Measurements from ENCODE around the gene TAF1B. TPM values are rescaled to one million over a fixed set of nuclear protein-coding genes. Genes with fewer than 3 reads are reported as not detected.
A peak's percentile ranks its signal among the peaks of the same experiment; 100 is the strongest.

TAF1B gene
- total RNA-seq, 2 donors from 2014 or later, result 8.8 to 13.0 TPM

DNA sequence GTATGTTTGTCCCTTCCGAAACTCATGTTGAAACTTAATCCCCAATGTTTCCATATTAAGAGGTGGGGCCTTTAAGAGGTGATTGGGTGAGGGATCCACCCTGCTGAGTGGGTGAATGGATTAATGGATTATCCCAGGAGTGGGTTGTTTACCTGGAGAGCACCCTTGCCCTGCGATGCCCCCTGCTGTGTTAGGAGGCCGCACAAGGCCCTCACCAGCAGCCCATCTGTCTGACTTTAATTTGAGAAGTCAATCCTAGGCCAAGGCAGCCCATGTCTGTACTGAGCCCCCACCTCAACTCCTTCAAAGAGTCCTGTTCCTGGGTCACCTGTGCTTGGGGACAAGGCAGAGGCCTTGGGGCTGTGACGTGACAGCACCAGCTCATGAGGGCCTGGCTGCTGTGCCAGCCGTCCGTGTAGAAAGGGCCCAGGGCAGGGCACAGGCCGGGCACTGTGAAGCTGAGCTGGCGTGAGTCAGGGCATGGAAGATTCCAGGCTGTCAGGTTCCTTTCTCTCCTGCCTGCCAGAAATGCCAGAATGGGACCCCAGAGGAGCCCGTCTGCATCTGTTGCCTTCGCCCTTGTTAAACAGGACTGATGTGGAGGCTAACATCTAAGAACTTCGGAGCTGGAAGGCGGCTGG is 21.3 kb upstream of the TAF1B start:
- no peak for DNase-seq
- H3K4me1 ChIP-seq, result no peaks in the 10 kb centered on the region
- TF ChIP-seq, protein P1, sequence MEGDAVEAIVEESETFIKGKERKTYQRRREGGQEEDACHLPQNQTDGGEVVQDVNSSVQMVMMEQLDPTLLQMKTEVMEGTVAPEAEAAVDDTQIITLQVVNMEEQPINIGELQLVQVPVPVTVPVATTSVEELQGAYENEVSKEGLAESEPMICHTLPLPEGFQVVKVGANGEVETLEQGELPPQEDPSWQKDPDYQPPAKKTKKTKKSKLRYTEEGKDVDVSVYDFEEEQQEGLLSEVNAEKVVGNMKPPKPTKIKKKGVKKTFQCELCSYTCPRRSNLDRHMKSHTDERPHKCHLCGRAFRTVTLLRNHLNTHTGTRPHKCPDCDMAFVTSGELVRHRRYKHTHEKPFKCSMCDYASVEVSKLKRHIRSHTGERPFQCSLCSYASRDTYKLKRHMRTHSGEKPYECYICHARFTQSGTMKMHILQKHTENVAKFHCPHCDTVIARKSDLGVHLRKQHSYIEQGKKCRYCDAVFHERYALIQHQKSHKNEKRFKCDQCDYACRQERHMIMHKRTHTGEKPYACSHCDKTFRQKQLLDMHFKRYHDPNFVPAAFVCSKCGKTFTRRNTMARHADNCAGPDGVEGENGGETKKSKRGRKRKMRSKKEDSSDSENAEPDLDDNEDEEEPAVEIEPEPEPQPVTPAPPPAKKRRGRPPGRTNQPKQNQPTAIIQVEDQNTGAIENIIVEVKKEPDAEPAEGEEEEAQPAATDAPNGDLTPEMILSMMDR (IDR thresholded peaks at IDR 0.05), result no peak
- no peak overlapping the region for H3K4me3 ChIP-seq
- no peaks in the 10 kb centered on the region for H3K27me3 ChIP-seq
- H3K36me3 ChIP-seq, result no peaks in the 10 kb centered on the region
- no peak overlapping the region for H3K27ac ChIP-seq
- no peak overlapping the region for H3K9ac ChIP-seq (ENCODE audit: low read depth in 2 of 2, low read length in 2 of 2)
- intact Hi-C loops (cut with DNase I), result no loop called here
- H3K9me3 ChIP-seq, result no peaks in the 10 kb centered on the region

DNA sequence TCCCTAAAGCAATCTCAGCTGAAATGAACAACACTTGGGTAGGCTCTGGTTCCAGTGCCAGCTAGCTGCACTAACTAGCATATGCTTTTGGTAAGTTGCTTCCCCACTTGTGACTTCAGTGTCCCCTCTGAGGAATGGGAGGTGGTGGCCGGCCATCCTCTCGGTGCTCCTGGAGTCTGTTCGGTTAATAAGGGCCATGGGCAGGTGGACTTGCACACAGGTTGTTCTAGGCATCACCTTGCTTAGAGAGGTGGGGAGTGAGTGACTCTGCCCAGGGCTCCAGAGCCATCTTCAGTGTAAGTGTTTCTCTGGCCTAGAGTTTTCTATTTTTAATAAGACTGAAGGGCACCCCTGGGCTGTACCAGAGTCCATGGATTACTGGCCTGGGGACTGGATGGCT is 18.8 kb upstream of the TAF1B start:
- Histone ChIP-seq H3K4me1 (no peaks in the 10 kb centered on the region), H3K27me3 (no peaks in the 10 kb centered on the region), H3K4me3 (no peak overlapping the region), H3K27ac (no peak overlapping the region), H3K36me3 (no peaks in the 10 kb centered on the region), H3K9me3 (no peaks in the 10 kb centered on the region), H3K9ac (ENCODE audit: low read depth in 2 of 2, low read length in 2 of 2) (no peak overlapping the region)
- TF ChIP-seq, protein P1 (IDR thresholded peaks at IDR 0.05), result no peak
- intact Hi-C loops (cut with DNase I), result no loop called here
- DNase-seq, result no peak

DNA sequence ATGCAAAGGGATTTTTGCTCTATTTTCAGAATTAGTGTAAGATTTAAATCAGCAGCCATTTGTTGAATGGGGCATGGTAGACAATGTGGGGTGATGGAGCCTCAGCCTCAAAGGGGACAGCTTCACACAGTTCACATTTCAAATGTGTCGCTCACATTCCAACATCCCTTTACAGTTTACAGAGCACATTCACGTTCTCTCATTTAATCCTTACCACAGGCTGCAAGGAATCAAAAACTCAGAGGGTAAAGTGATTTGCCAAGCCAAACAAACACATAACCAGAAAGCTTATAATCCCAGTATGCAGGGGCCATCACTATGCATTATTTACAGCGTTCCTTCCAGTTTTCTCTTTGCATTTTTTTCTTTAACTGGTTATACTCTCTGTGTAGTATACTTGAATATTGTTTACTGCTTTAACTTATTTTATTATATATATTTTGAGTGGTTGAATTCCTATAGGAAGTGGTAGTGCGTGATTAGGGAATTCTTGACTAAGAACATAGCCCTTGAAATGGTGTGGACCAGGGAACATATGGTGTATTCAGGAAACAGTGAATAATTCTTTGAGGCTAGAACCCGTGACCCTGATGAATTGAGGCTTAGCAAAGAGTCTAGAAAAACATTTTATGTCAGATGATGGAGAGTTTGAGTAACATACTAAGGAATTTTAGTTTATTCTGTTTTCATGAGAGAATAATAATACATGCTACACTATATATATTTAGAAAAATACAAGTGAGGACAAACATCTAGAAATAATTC is 18.1 kb upstream of the TAF1B start:
- H3K9ac ChIP-seq (ENCODE audit: low read depth in 2 of 2, low read length in 2 of 2), result no peak overlapping the region
- intact Hi-C loops (cut with DNase I), result no loop called here
- TF ChIP-seq, protein P1 (IDR thresholded peaks at IDR 0.05), result no peak
- H3K4me3 ChIP-seq, result no peak overlapping the region
- H3K9me3 ChIP-seq, result no peaks in the 10 kb centered on the region
- H3K4me1 ChIP-seq, result no peaks in the 10 kb centered on the region
- no peak overlapping the region for H3K27ac ChIP-seq
- H3K27me3 ChIP-seq, result no peaks in the 10 kb centered on the region
- H3K36me3 ChIP-seq, result no peaks in the 10 kb centered on the region
- no peak for DNase-seq

DNA sequence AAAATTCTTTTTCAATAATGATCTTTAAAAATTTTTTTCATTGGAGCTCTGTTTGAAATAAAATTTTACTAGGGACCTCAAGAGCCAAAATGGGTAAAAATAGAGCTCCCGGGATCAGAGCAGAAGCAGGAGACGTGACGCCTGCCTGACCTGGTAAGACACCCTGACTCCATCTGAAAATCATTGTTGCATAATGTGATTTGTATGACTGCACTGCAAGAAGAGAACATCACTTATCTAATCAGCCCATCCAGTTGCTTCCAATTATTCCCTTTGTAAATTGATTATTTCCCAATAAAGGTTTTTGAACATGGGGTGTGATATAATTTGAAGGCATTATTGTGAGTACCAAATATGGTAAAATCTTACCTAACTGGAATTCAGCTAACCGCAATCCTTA is 17.1 kb upstream of the TAF1B start:
- Histone ChIP-seq H3K9me3 (no peaks in the 10 kb centered on the region), H3K9ac (ENCODE audit: low read depth in 2 of 2, low read length in 2 of 2) (no peak overlapping the region), H3K27ac (no peak overlapping the region), H3K27me3 (no peaks in the 10 kb centered on the region), H3K4me1 (no peaks in the 10 kb centered on the region), H3K4me3 (no peak overlapping the region), H3K36me3 (no peaks in the 10 kb centered on the region)
- TF ChIP-seq, protein P1 (IDR thresholded peaks at IDR 0.05), result no peak
- intact Hi-C loops (cut with DNase I), result no loop called here
- DNase-seq, result no peak

DNA sequence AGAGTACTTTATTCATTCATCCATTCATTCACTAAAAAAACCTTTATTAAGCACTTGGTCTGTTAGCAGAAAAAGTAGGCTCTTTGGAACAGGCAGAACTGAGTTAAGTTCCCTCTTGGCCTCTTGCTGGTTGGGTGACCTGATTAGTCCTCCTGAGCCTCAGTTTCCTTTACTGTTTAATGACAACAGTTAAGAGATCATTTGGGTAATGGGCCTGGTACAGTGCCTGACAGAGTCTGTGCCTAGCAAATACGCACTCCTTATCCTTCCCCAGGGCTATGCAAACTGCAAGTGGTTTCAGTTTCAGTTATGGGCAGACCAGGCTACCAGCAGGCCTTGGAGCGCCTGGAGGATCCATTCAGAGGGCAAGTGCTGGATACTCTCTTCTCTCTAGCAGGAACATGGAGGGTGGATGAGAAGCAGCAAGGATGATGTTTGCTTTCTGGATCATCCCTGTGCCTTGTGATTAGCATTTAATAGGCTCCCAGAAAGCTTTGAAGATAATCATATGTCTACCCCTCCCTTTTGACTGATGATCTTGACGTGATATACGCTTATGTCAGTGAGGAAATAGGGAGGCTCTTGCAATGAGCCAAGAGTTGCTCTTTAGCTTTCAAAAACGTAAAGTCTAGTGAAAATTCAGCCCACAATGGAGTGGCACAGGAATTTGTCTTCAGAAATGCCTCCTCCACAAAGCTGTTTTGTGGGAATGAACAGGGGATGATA is 12.4 kb upstream of the TAF1B start:
- TF ChIP-seq, protein P1 (IDR thresholded peaks at IDR 0.05), result no peak
- Histone ChIP-seq H3K27ac (peak overlapping the region; percentile 72), H3K27me3 (no peaks in the 10 kb centered on the region), H3K9ac (ENCODE audit: low read depth in 2 of 2, low read length in 2 of 2) (peak overlapping the region in 1 of 2 donors; percentile 41), H3K36me3 (no peaks in the 10 kb centered on the region), H3K9me3 (no peaks in the 10 kb centered on the region), H3K4me3 (no peak overlapping the region), H3K4me1 (no peaks in the 10 kb centered on the region)
- DNase-seq, result peak; percentile 66
- intact Hi-C loops (cut with DNase I), result no loop called here
